Measurements from ENCODE around the gene EXOC4. TPM values are rescaled to one million over a fixed set of nuclear protein-coding genes. Genes with fewer than 3 reads are reported as not detected.

EXOC4 gene
- total and polyA plus RNA-seq, 2 of the 13 experiments (the other 11 are each of a cell fraction or from before 2014, with no cell fraction given): 22.5 to 39.0 TPM

DNA sequence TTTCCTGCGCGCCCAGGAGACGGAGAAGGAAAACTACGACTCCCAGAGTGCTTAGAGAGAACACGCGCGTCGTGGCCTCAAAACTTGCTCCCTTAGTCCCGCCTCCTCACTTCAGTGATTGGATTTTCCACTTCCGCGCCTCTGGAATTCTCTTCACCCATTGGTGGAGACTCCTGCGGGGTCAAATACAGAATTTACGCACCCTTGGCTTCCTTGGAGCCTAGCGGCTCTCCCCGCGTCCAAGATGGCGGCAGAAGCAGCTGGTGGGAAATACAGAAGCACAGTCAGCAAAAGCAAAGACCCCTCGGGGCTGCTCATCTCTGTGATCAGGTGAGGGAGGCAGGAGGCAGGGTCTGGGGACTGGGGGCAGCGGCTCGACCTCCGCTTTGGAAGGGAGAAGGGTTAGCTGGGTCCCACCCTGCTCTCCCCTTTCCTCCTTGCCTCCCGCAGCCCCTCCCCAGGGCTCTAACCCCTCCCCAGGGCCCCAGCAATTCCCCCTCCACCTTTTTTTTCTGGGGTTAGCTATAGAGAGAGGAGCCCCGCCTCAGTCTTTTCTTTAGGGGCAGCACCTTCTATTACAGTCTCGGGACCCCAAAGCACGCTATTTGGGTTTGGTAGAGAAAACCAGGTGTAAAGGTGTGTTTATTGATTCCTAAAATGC lies at the start of gene EXOC4 (continued):
- TF ChIP-seq NFKBIZ (CRISPR knock-in tag; IDR thresholded peaks at IDR 0.05) (no peak), SNRNP70 (IDR thresholded peaks at IDR 0.05; ENCODE audit: low read depth, low read length) (no peak), SMAD3 (CRISPR knock-in tag; IDR thresholded peaks at IDR 0.05) (no peak), ZZZ3 (CRISPR knock-in tag; IDR thresholded peaks at IDR 0.05; ENCODE audit: borderline replicate concordance) (no peak), ZSCAN22 (CRISPR knock-in tag; IDR thresholded peaks at IDR 0.05) (no peak), SKIL (CRISPR knock-in tag; IDR thresholded peaks at IDR 0.05; ENCODE audit: borderline replicate concordance) (no peak), HHEX (CRISPR knock-in tag; IDR thresholded peaks at IDR 0.05) (no peak), ZNF7 (CRISPR knock-in tag; IDR thresholded peaks at IDR 0.05) (no peak), ZNF446 (CRISPR knock-in tag; IDR thresholded peaks at IDR 0.05) (no peak), ZNF569 (CRISPR knock-in tag; IDR thresholded peaks at IDR 0.05; ENCODE audit: borderline replicate concordance) (no peak), CHD2 (IDR thresholded peaks at IDR 0.05; ENCODE audit: low read depth, low read length) (no peak; the same call in 1 of the 2 replicates), ZNF788 (CRISPR knock-in tag; IDR thresholded peaks at IDR 0.05; ENCODE audit: borderline replicate concordance) (no peak; the same call in 1 of the 2 replicates), PTBP1 (IDR thresholded peaks at IDR 0.05; ENCODE audit: low read depth, low read length, poor library complexity, severe bottlenecking) (no peak), ZNF382 (CRISPR knock-in tag; IDR thresholded peaks at IDR 0.05; ENCODE audit: borderline replicate concordance) (no peak), ZNF543 (CRISPR knock-in tag; IDR thresholded peaks at IDR 0.05) (no peak), TBX3 (IDR thresholded peaks at IDR 0.05; ENCODE audit: borderline replicate concordance) (no peak), RAD21 (CRISPR knock-in tag; IDR thresholded peaks at IDR 0.05) (no peak), CHCHD3 (CRISPR knock-in tag; IDR thresholded peaks at IDR 0.05) (no peak), PPARG (CRISPR knock-in tag; conservative IDR thresholded peaks at IDR 0.05) (no peak), LRRFIP1 (CRISPR knock-in tag; conservative IDR thresholded peaks at IDR 0.05) (no peak)
- TF ChIP-seq, protein P1, sequence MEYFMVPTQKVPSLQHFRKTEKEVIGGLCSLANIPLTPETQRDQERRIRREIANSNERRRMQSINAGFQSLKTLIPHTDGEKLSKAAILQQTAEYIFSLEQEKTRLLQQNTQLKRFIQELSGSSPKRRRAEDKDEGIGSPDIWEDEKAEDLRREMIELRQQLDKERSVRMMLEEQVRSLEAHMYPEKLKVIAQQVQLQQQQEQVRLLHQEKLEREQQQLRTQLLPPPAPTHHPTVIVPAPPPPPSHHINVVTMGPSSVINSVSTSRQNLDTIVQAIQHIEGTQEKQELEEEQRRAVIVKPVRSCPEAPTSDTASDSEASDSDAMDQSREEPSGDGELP (IDR thresholded peaks at IDR 0.05; ENCODE audit: borderline replicate concordance, low read depth): peak; percentile 77; the same call in 1 of the 2 replicates
- TF ChIP-seq, protein P2, sequence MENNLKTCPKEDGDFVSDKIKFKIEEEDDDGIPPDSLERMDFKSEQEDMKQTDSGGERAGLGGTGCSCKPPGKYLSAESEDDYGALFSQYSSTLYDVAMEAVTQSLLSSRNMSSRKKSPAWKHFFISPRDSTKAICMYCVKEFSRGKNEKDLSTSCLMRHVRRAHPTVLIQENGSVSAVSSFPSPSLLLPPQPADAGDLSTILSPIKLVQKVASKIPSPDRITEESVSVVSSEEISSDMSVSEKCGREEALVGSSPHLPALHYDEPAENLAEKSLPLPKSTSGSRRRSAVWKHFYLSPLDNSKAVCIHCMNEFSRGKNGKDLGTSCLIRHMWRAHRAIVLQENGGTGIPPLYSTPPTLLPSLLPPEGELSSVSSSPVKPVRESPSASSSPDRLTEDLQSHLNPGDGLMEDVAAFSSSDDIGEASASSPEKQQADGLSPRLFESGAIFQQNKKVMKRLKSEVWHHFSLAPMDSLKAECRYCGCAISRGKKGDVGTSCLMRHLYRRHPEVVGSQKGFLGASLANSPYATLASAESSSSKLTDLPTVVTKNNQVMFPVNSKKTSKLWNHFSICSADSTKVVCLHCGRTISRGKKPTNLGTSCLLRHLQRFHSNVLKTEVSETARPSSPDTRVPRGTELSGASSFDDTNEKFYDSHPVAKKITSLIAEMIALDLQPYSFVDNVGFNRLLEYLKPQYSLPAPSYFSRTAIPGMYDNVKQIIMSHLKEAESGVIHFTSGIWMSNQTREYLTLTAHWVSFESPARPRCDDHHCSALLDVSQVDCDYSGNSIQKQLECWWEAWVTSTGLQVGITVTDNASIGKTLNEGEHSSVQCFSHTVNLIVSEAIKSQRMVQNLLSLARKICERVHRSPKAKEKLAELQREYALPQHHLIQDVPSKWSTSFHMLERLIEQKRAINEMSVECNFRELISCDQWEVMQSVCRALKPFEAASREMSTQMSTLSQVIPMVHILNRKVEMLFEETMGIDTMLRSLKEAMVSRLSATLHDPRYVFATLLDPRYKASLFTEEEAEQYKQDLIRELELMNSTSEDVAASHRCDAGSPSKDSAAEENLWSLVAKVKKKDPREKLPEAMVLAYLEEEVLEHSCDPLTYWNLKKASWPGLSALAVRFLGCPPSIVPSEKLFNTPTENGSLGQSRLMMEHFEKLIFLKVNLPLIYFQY (CRISPR knock-in tag; IDR thresholded peaks at IDR 0.05; ENCODE audit: borderline replicate concordance): no peak

All from HepG2 (cell line).